ENCODE data around the gene CSNK2A1.

Gene CSNK2A1

GRCh38 chr20:432677-433299, 110.8 kb downstream of the CSNK2A1 start:
- Histone ChIP-seq H3K27ac (no peak overlapping the region), H3K36me3 (ENCODE audit: insufficient read depth, low read length) (peaks cover 30% of the 10 kb centered on the region), H3K4me3 (no peak overlapping the region), H3K9me3 (ENCODE audit: low read depth, low read length) (no peaks in the 10 kb centered on the region), H3K9ac (ENCODE audit: insufficient read length) (no peak overlapping the region)
- no peak for TF ChIP-seq POLR2AphosphoS5 (IDR thresholded peaks at IDR 0.05; ENCODE audit: borderline replicate concordance, low read depth, low read length)
- no peak for TF ChIP-seq FOXP2 (optimal IDR thresholded peaks at IDR 0.05; ENCODE audit: control extremely low read depth, extremely low read length, insufficient read depth)
- TF ChIP-seq EZH2 (IDR thresholded peaks at IDR 0.05), result no peak
- no peak for DNase-seq (ENCODE audit: low read depth, low spot score)

- no peak for TF ChIP-seq EZH2 (IDR thresholded peaks at IDR 0.05)
- TF ChIP-seq FOXP2 (optimal IDR thresholded peaks at IDR 0.05; ENCODE audit: control extremely low read depth, extremely low read length, insufficient read depth), result no peak
- TF ChIP-seq POLR2AphosphoS5 (IDR thresholded peaks at IDR 0.05; ENCODE audit: borderline replicate concordance, low read depth, low read length), result no peak
- H3K4me3 ChIP-seq, result no peak overlapping the region
- DNase-seq (ENCODE audit: low read depth, low spot score), result no peak
- H3K9ac ChIP-seq (ENCODE audit: insufficient read length), result no peak overlapping the region
- no peaks in the 10 kb centered on the region for H3K9me3 ChIP-seq (ENCODE audit: low read depth, low read length)
- H3K27ac ChIP-seq, result no peak overlapping the region
- peaks cover 30% of the 10 kb centered on the region; the same call in 1 of the 2 replicates for H3K36me3 ChIP-seq (ENCODE audit: insufficient read depth, low read length)
Observed at GRCh38 chr20:432208-432607, 111.4 kb downstream of the CSNK2A1 start.

GRCh38 chr20:431012-431904, 112.3 kb downstream of the CSNK2A1 start:
- no peak overlapping the region for H3K27ac ChIP-seq
- H3K36me3 ChIP-seq (ENCODE audit: insufficient read depth, low read length), result peaks cover 23% of the 10 kb centered on the region; the same call in 1 of the 2 replicates
- no peak for DNase-seq (ENCODE audit: low read depth, low spot score)
- H3K9me3 ChIP-seq (ENCODE audit: low read depth, low read length), result no peaks in the 10 kb centered on the region
- TF ChIP-seq FOXP2 (optimal IDR thresholded peaks at IDR 0.05; ENCODE audit: control extremely low read depth, extremely low read length, insufficient read depth) (no peak), EZH2 (IDR thresholded peaks at IDR 0.05) (no peak), POLR2AphosphoS5 (IDR thresholded peaks at IDR 0.05; ENCODE audit: borderline replicate concordance, low read depth, low read length) (peak; percentile 15; the same call in 1 of the 2 replicates)
- H3K4me3 ChIP-seq, result no peak overlapping the region
- H3K9ac ChIP-seq (ENCODE audit: insufficient read length), result no peak overlapping the region

GRCh38 chr20:430091-430999, 113.2 kb downstream of the CSNK2A1 start:
- no peaks in the 10 kb centered on the region for H3K9me3 ChIP-seq (ENCODE audit: low read depth, low read length)
- H3K27ac ChIP-seq, result no peak overlapping the region
- no peak overlapping the region for H3K9ac ChIP-seq (ENCODE audit: insufficient read length)
- no peak overlapping the region for H3K4me3 ChIP-seq
- no peak for DNase-seq (ENCODE audit: low read depth, low spot score)
- peaks cover 14% of the 10 kb centered on the region; the same call in 1 of the 2 replicates for H3K36me3 ChIP-seq (ENCODE audit: insufficient read depth, low read length)
- TF ChIP-seq FOXP2 (optimal IDR thresholded peaks at IDR 0.05; ENCODE audit: control extremely low read depth, extremely low read length, insufficient read depth) (no peak), POLR2AphosphoS5 (IDR thresholded peaks at IDR 0.05; ENCODE audit: borderline replicate concordance, low read depth, low read length) (no peak), EZH2 (IDR thresholded peaks at IDR 0.05) (no peak)

- no peak overlapping the region for H3K4me3 ChIP-seq
- H3K36me3 ChIP-seq (ENCODE audit: insufficient read depth, low read length), result peaks cover 17% of the 10 kb centered on the region; the same call in 1 of the 2 replicates
- no peak overlapping the region for H3K27ac ChIP-seq
- no peak for DNase-seq (ENCODE audit: low read depth, low spot score)
- H3K9me3 ChIP-seq (ENCODE audit: low read depth, low read length), result no peaks in the 10 kb centered on the region
- H3K9ac ChIP-seq (ENCODE audit: insufficient read length), result no peak overlapping the region
- TF ChIP-seq FOXP2 (optimal IDR thresholded peaks at IDR 0.05; ENCODE audit: control extremely low read depth, extremely low read length, insufficient read depth), result no peak
- no peak for TF ChIP-seq EZH2 (IDR thresholded peaks at IDR 0.05)
- no peak for TF ChIP-seq POLR2AphosphoS5 (IDR thresholded peaks at IDR 0.05; ENCODE audit: borderline replicate concordance, low read depth, low read length)
Observed at GRCh38 chr20:428658-429200, 114.9 kb downstream of the CSNK2A1 start.

GRCh38 chr20:427849-428657, 115.5 kb downstream of the CSNK2A1 start:
- no peak overlapping the region for H3K9ac ChIP-seq (ENCODE audit: insufficient read length)
- H3K36me3 ChIP-seq (ENCODE audit: insufficient read depth, low read length), result peaks cover 18% of the 10 kb centered on the region; the same call in 1 of the 2 replicates
- H3K4me3 ChIP-seq, result no peak overlapping the region
- TF ChIP-seq EZH2 (IDR thresholded peaks at IDR 0.05), result no peak
- TF ChIP-seq POLR2AphosphoS5 (IDR thresholded peaks at IDR 0.05; ENCODE audit: borderline replicate concordance, low read depth, low read length), result no peak
- no peak for DNase-seq (ENCODE audit: low read depth, low spot score)
- no peak overlapping the region for H3K27ac ChIP-seq
- H3K9me3 ChIP-seq (ENCODE audit: low read depth, low read length), result no peaks in the 10 kb centered on the region

- no peak overlapping the region for H3K9ac ChIP-seq (ENCODE audit: insufficient read length)
- peaks cover 18% of the 10 kb centered on the region; the same call in 1 of the 2 replicates for H3K36me3 ChIP-seq (ENCODE audit: insufficient read depth, low read length)
- no peaks in the 10 kb centered on the region for H3K9me3 ChIP-seq (ENCODE audit: low read depth, low read length)
- DNase-seq (ENCODE audit: low read depth, low spot score), result no peak
- no peak overlapping the region for H3K4me3 ChIP-seq
- TF ChIP-seq EZH2 (IDR thresholded peaks at IDR 0.05) (no peak), FOXP2 (optimal IDR thresholded peaks at IDR 0.05; ENCODE audit: control extremely low read depth, extremely low read length, insufficient read depth) (no peak), POLR2AphosphoS5 (IDR thresholded peaks at IDR 0.05; ENCODE audit: borderline replicate concordance, low read depth, low read length) (no peak)
- H3K27ac ChIP-seq, result no peak overlapping the region
Observed at GRCh38 chr20:427401-427800, 116.2 kb downstream of the CSNK2A1 start.

Measured in SK-N-MC (cell line).